H9 (cell line): ENCODE results near the gene IFFO2. TPM values are rescaled to one million over a fixed set of nuclear protein-coding genes. Genes with fewer than 3 reads are reported as not detected.

ENCODE experiments used
- DNase-seq: peaks from one replicate; pipeline ENCODE4 v3.0.0-alpha.2; 2017
- H2AFZ ChIP-seq: one replicate; pipeline ENCODE4 v1.6.1; 2013; ENCODE audit warnings: mild to moderate bottlenecking, low read length, control low read depth, moderate library complexity
- H2AK5ac ChIP-seq: 2 replicates; pipeline ENCODE4 v1.6.1; 2013; ENCODE audit warnings: low read length, control low read depth, mixed read lengths; ENCODE audit not compliant: insufficient read length
- H2BK120ac ChIP-seq: one replicate; pipeline ENCODE4 v1.6.1; 2013; ENCODE audit warnings: low read depth, mild to moderate bottlenecking, low read length, control low read depth, inconsistent platforms; ENCODE audit not compliant: poor library complexity, severe bottlenecking
- H2BK12ac ChIP-seq: 2 replicates; pipeline ENCODE4 v1.6.1; 2013; ENCODE audit warnings: low read length, control low read depth, mixed read lengths, low read depth; ENCODE audit not compliant: insufficient read length
- H2BK15ac ChIP-seq: 2 replicates; pipeline ENCODE4 v1.6.1; 2013; ENCODE audit warnings: low read depth, low read length, control low read depth
- H2BK20ac ChIP-seq: one replicate; pipeline ENCODE4 v1.6.1; 2013; ENCODE audit warnings: low read depth, mild to moderate bottlenecking, low read length, control low read depth, inconsistent platforms; ENCODE audit not compliant: poor library complexity, severe bottlenecking
- H2BK5ac ChIP-seq: 2 replicates; pipeline ENCODE4 v1.6.1; 2013; ENCODE audit warnings: low read length, control low read depth, mixed read lengths; ENCODE audit not compliant: insufficient read length
- H3K14ac ChIP-seq: 2 replicates; pipeline ENCODE4 v1.6.1; 2013; ENCODE audit warnings: low read length, control low read depth; ENCODE audit not compliant: insufficient read depth
- H3K18ac ChIP-seq: 2 replicates; pipeline ENCODE4 v1.6.1; 2013; ENCODE audit warnings: low read depth, mild to moderate bottlenecking, mixed read lengths, low read length, control low read depth; ENCODE audit not compliant: insufficient read length
- H3K23ac ChIP-seq: 2 replicates; pipeline ENCODE4 v1.6.1; 2013; ENCODE audit warnings: low read length, control low read depth, mixed read lengths, low read depth; ENCODE audit not compliant: insufficient read length
- H3K23me2 ChIP-seq: 2 replicates; pipeline ENCODE4 v1.6.1; 2013; ENCODE audit warnings: low read depth, mild to moderate bottlenecking, mixed read lengths, low read length, control low read depth; ENCODE audit not compliant: insufficient read length, poor library complexity, severe bottlenecking
- H3K27ac ChIP-seq: 2 replicates; pipeline ENCODE4 v1.5.1; 2013; ENCODE audit warnings: low read length, control low read depth, mixed read lengths, low read depth; ENCODE audit not compliant: insufficient read length
- H3K27me3 ChIP-seq: 2 replicates; pipeline ENCODE4 v1.6.1; 2013; ENCODE audit warnings: low read length, control low read depth, inconsistent platforms; ENCODE audit not compliant: insufficient read depth
- H3K4ac ChIP-seq: 2 replicates; pipeline ENCODE4 v1.6.1; 2013; ENCODE audit warnings: low read depth, mild to moderate bottlenecking, control low read depth, inconsistent platforms, low read length, moderate library complexity
- H3K4me1 ChIP-seq: 2 replicates; pipeline ENCODE4 v1.6.1; 2013; ENCODE audit warnings: low read length, control low read depth, inconsistent platforms; ENCODE audit not compliant: insufficient read depth
- H3K4me2 ChIP-seq: 2 replicates; pipeline ENCODE4 v1.6.1; 2013; ENCODE audit warnings: low read length, control low read depth, mixed read lengths; ENCODE audit not compliant: insufficient read length, insufficient read depth
- H3K56ac ChIP-seq: 2 replicates; pipeline ENCODE4 v1.6.1; 2013; ENCODE audit warnings: low read depth, mild to moderate bottlenecking, mixed read lengths, low read length, control low read depth; ENCODE audit not compliant: insufficient read length
- H3K79me1 ChIP-seq: 2 replicates; pipeline ENCODE4 v1.6.1; 2013; ENCODE audit warnings: low read depth, mild to moderate bottlenecking, moderate library complexity, low read length, control low read depth, inconsistent platforms; ENCODE audit not compliant: insufficient read depth, poor library complexity, severe bottlenecking
- H3K79me2 ChIP-seq: 2 replicates; pipeline ENCODE4 v1.6.1; 2013; ENCODE audit warnings: low read length, control low read depth, inconsistent platforms; ENCODE audit not compliant: insufficient read depth
- H3K9ac ChIP-seq: 2 replicates; pipeline ENCODE4 v1.6.1; 2013; ENCODE audit warnings: low read length, control low read depth, mixed read lengths; ENCODE audit not compliant: insufficient read length; ENCODE audit errors: extremely low read depth
- H3K9me3 ChIP-seq: one replicate; pipeline ENCODE4 v1.6.1; 2013; ENCODE audit warnings: low read depth, low read length, inconsistent platforms; ENCODE audit not compliant: control insufficient read depth
- H3T11ph ChIP-seq: one replicate; pipeline ENCODE4 v1.6.1; 2013; ENCODE audit warnings: mild to moderate bottlenecking, low read length, control low read depth, inconsistent platforms
- H4K20me1 ChIP-seq: one replicate; pipeline ENCODE4 v1.6.1; 2013; ENCODE audit not compliant: control insufficient read depth, insufficient read length, insufficient read depth
- H4K5ac ChIP-seq: 2 replicates; pipeline ENCODE4 v1.6.1; 2013; ENCODE audit warnings: low read depth, mild to moderate bottlenecking, mixed read lengths, low read length, control low read depth; ENCODE audit not compliant: insufficient read length
- H4K8ac ChIP-seq: replicated peaks from 2 replicates; pipeline ENCODE4 v1.6.1; 2013; ENCODE audit warnings: low read length, control low read depth, mixed read lengths, low read depth; ENCODE audit not compliant: insufficient read length
- H4K91ac ChIP-seq: 2 replicates; pipeline ENCODE4 v1.6.1; 2013; ENCODE audit warnings: low read depth, mild to moderate bottlenecking, moderate library complexity, mixed read lengths, low read length, control low read depth; ENCODE audit not compliant: insufficient read length
- H3K27ac Mint-ChIP-seq, 3 experiments: 2 replicates in 2 of 3; 3 replicates in 1 of 3; pipeline ENCODE4 v1.8.0; 2020 to 2021; ENCODE audit warnings: mixed read lengths in 3 of 3, mild to moderate bottlenecking in 1 of 3, moderate library complexity in 1 of 3
- H3K27me3 Mint-ChIP-seq: 2 replicates; pipeline ENCODE4 v1.8.0; 2021; ENCODE audit warnings: low read depth, mild to moderate bottlenecking, moderate library complexity, mixed read lengths
- H3K36me3 Mint-ChIP-seq, 3 experiments: 2 replicates in 2 of 3; 3 replicates in 1 of 3; pipeline ENCODE4 v1.8.0; 2020 to 2021; ENCODE audit warnings: low read depth in 3 of 3, mixed read lengths in 3 of 3; ENCODE audit not compliant: insufficient read depth in 1 of 3
- H3K4me1 Mint-ChIP-seq, 2 experiments: 2 replicates each; pipeline ENCODE4 v1.8.0; 2020; ENCODE audit warnings: mixed read lengths in 2 of 2
- H3K4me3 Mint-ChIP-seq, 2 experiments: 2 replicates in 1 of 2; 3 replicates in 1 of 2; pipeline ENCODE4 v1.8.0; 2020 to 2021; ENCODE audit warnings: mild to moderate bottlenecking in 2 of 2, mixed read lengths in 2 of 2, moderate library complexity in 1 of 2
- H3K9me3 Mint-ChIP-seq, 2 experiments: 2 replicates in 1 of 2; 3 replicates in 1 of 2; pipeline ENCODE4 v1.8.0; 2020; ENCODE audit warnings: mild to moderate bottlenecking in 2 of 2, mixed read lengths in 2 of 2, moderate library complexity in 1 of 2
- WGBS: extraction: QIAGEN DNeasy Blood & Tissue Kit; methylation state at CpG from one replicate; pipeline ENCODE4 v1.1.7; 2013; ENCODE audit warnings: missing lambda C conversion rate, low lambda C conversion rate, mixed read lengths; ENCODE audit not compliant: insufficient read length; ENCODE audit errors: extremely low coverage; 5-methylcytosine and 5-hydroxymethylcytosine counted together
- total RNA-seq: library from RNA; stranded (reverse); gene quantifications from 2 replicates; pipeline ENCODE4 v1.2.1, GENCODE V29; 2021
- TF ChIP-seq, protein P1 (sequence below): fragments of 200-600 bp; sonication (generic); conservative IDR thresholded peaks from 3 replicates; pipeline ENCODE4 v1.8.0; 2021; ENCODE audit warnings: antibody characterized with exemption, mild to moderate bottlenecking

Gene IFFO2
- total RNA-seq, 1 experiment from 2014 or later, result 3.6 TPM

DNA sequence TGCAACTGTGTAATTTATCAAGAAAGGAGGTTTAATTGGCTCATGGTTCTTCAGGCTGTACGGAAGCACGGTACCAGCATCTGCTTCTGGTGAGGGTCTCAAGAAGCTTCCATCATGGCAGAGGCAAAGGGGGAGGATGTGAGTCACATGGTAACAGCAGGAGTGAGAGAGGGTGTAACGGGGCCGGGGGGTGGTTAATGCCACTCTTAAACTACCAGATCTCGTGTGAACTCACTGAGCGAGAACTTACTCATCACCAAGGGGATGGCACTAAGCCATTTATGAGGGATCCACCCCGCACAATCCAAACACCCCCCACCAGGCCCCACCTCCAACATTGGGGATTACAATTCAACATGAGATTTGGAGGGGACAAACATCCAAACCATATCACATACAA, 21.0 kb upstream of the IFFO2 start:
- no peak overlapping the region for H3K18ac ChIP-seq
- H3K9ac ChIP-seq, result no peak overlapping the region
- no peak overlapping the region for H2BK15ac ChIP-seq
- H2AFZ ChIP-seq, result no peak overlapping the region
- no peak overlapping the region for H3K4ac ChIP-seq
- H3K27me3 Mint-ChIP-seq, result peaks cover 20% of the 10 kb centered on the region
- H3K4me1 ChIP-seq, result no peaks in the 10 kb centered on the region
- no peak overlapping the region; a peak in 1 of 7 replicates for H3K27ac Mint-ChIP-seq
- H3K9me3 Mint-ChIP-seq, result peaks cover 9% of the 10 kb centered on the region in 2 experiments
- TF ChIP-seq, protein P1, sequence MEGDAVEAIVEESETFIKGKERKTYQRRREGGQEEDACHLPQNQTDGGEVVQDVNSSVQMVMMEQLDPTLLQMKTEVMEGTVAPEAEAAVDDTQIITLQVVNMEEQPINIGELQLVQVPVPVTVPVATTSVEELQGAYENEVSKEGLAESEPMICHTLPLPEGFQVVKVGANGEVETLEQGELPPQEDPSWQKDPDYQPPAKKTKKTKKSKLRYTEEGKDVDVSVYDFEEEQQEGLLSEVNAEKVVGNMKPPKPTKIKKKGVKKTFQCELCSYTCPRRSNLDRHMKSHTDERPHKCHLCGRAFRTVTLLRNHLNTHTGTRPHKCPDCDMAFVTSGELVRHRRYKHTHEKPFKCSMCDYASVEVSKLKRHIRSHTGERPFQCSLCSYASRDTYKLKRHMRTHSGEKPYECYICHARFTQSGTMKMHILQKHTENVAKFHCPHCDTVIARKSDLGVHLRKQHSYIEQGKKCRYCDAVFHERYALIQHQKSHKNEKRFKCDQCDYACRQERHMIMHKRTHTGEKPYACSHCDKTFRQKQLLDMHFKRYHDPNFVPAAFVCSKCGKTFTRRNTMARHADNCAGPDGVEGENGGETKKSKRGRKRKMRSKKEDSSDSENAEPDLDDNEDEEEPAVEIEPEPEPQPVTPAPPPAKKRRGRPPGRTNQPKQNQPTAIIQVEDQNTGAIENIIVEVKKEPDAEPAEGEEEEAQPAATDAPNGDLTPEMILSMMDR, result no peak
- H3T11ph ChIP-seq, result no peak overlapping the region
- H2BK120ac ChIP-seq, result no peak overlapping the region
- no peak overlapping the region for H4K5ac ChIP-seq
- no peak overlapping the region for H2BK20ac ChIP-seq
- H3K27ac ChIP-seq, result no peak overlapping the region
- DNase-seq, result no peak
- no peak overlapping the region for H4K91ac ChIP-seq
- H3K27me3 ChIP-seq, result no peaks in the 10 kb centered on the region
- H3K4me1 Mint-ChIP-seq, result peaks cover 0 to 7% of the 10 kb centered on the region in 2 experiments; a peak in 1 of 4 replicates
- no CpG with 5 or more reads among the region's 7 CpGs for WGBS
- no peaks in the 10 kb centered on the region for H4K20me1 ChIP-seq
- H3K56ac ChIP-seq, result no peak overlapping the region
- no peak overlapping the region for H3K4me2 ChIP-seq
- no peaks in the 10 kb centered on the region for H3K36me3 Mint-ChIP-seq
- H3K79me2 ChIP-seq, result no peaks in the 10 kb centered on the region
- H3K23ac ChIP-seq, result no peak overlapping the region
- no peak overlapping the region for H3K4me3 Mint-ChIP-seq
- no peak overlapping the region for H4K8ac ChIP-seq
- H3K9me3 ChIP-seq, result no peaks in the 10 kb centered on the region
- no peak overlapping the region for H2BK12ac ChIP-seq
- H3K79me1 ChIP-seq, result no peaks in the 10 kb centered on the region
- H3K14ac ChIP-seq, result no peak overlapping the region
- H2BK5ac ChIP-seq, result no peak overlapping the region
- no peaks in the 10 kb centered on the region for H3K23me2 ChIP-seq
- H2AK5ac ChIP-seq, result no peak overlapping the region
